T-cell (primary cell): Measurements from ENCODE around the gene OOSP4B. TPM values are rescaled to one million over a fixed set of nuclear protein-coding genes. Genes with fewer than 3 reads are reported as not detected.
"Not testable (repeated sequence)": the region's sequence is repeated elsewhere in the genome, so short reads cannot be mapped to it uniquely, and the experiment has no call there.

Experiments
- ATAC-seq, 4 experiments: fragments of 200-7000 bp in 3 of 4; fragments of 150-1000 bp in 1 of 4; cut with Tn5 transposase; replicated peaks in 1 of 4; 1 replicate in 3 of 4; 2 replicates in 1 of 4; pipeline ENCODE4 v1.10.0; 2021; ENCODE audit warnings: moderate library complexity in 3 of 4, mild to moderate bottlenecking in 2 of 4, moderate number of reproducible peaks in 1 of 4
- CTCF ChIA-PET, 2 donors: fragments of 300-600 bp; sonication (Branson Sonifier 250); formaldehyde crosslinking; loops; one replicate each; lab custom pipeline; 2022; ENCODE audit warnings: antibody characterized with exemption in 2 of 2; lab: Charles Lee
- POLR2A ChIA-PET, 2 donors: fragments of 300-600 bp; sonication (Branson Sonifier 250); formaldehyde crosslinking; loops; one replicate each; lab custom pipeline; 2022; ENCODE audit warnings: antibody characterized with exemption in 2 of 2; lab: Charles Lee
- DNase-seq, 35 experiments: peaks; one replicate each; pipeline versions ENCODE4 v3.0.0 to v3.0.0-alpha.2; 2013 to 2023
- H3K27ac ChIP-seq: one replicate; pipeline ENCODE4 v1.5.1; 2013; ENCODE audit warnings: low read length
- H3K27me3 ChIP-seq, 2 experiments: replicated peaks in 1 of 2; 1 replicate in 1 of 2; 2 replicates in 1 of 2; pipeline versions ENCODE4 v1.6.1 to v1.7.0; 2013; ENCODE audit warnings: low read length in 1 of 2, mixed read lengths in 1 of 2; ENCODE audit not compliant: control insufficient read depth in 2 of 2, insufficient read depth in 2 of 2; ENCODE audit errors: extremely low read depth in 1 of 2
- H3K36me3 ChIP-seq, 2 donors: 1 replicate in 1 of 2; 2 replicates in 1 of 2; pipeline versions ENCODE4 v1.6.1 to v1.7.0; 2013; ENCODE audit warnings: low read length in 1 of 2; ENCODE audit not compliant: control insufficient read depth in 2 of 2, insufficient read depth in 1 of 2; ENCODE audit errors: extremely low read depth in 1 of 2
- H3K4me1 ChIP-seq, 2 experiments: 1 replicate in 1 of 2; 2 replicates in 1 of 2; pipeline versions ENCODE4 v1.6.1 to v1.7.0; 2013; ENCODE audit warnings: low read length in 2 of 2, mixed read lengths in 1 of 2; ENCODE audit not compliant: insufficient read depth in 2 of 2, control insufficient read depth in 1 of 2; ENCODE audit errors: extremely low read depth in 1 of 2
- H3K4me3 ChIP-seq, 2 donors: 1 replicate in 1 of 2; 2 replicates in 1 of 2; pipeline versions ENCODE4 v1.5.1 to v1.7.0; 2013; ENCODE audit warnings: mild to moderate bottlenecking in 2 of 2, low read length in 1 of 2, moderate library complexity in 1 of 2; ENCODE audit not compliant: control insufficient read depth in 1 of 2; ENCODE audit errors: extremely low read depth in 1 of 2
- H3K9me3 ChIP-seq: 2 replicates; pipeline ENCODE4 v1.7.0; 2013
- H3K27ac Mint-ChIP-seq, 2 donors: one replicate each; pipeline ENCODE4 v1.8.0; 2020 to 2021; ENCODE audit warnings: mild to moderate bottlenecking in 2 of 2, mixed read lengths in 2 of 2
- H3K27me3 Mint-ChIP-seq, 2 donors: one replicate each; pipeline ENCODE4 v1.8.0; 2021 to 2022; ENCODE audit warnings: mixed read lengths in 2 of 2
- H3K36me3 Mint-ChIP-seq: one replicate; pipeline ENCODE4 v1.8.0; 2021; ENCODE audit warnings: mixed read lengths
- H3K4me1 Mint-ChIP-seq, 3 donors: one replicate each; pipeline ENCODE4 v1.8.0; 2020 to 2022; ENCODE audit warnings: mixed read lengths in 3 of 3, mild to moderate bottlenecking in 1 of 3
- H3K4me3 Mint-ChIP-seq, 3 donors: one replicate each; pipeline ENCODE4 v1.8.0; 2020 to 2022; ENCODE audit warnings: mild to moderate bottlenecking in 3 of 3, mixed read lengths in 3 of 3, moderate library complexity in 3 of 3
- H3K9me3 Mint-ChIP-seq, 3 donors: one replicate each; pipeline ENCODE4 v1.8.0; 2020 to 2022; ENCODE audit warnings: mixed read lengths in 3 of 3
- WGBS: methylation state at CpG from one replicate; pipeline ENCODE4 v1.1.5; 2013; ENCODE audit warnings: missing lambda C conversion rate; ENCODE audit not compliant: insufficient coverage; 5-methylcytosine and 5-hydroxymethylcytosine counted together
- total RNA-seq, 35 experiments: library from RNA in 6 of 35; stranded (reverse) in 6 of 35; fragments of 120-200 nt in 1 of 35; gene quantifications; one replicate each; pipeline versions ENCODE4 v1.2.1 to v1.2.4 and lab custom pipeline; 2013 to 2026

Gene OOSP4B
- total RNA-seq, 5 donors from 2014 or later (not counting 1 experiment from before 2014, with no cell fraction given): not detected

- Histone ChIP-seq H3K9me3 (no peaks in the 10 kb centered on the region), H3K4me1 (no peaks in the 10 kb centered on the region), H3K36me3 (no peaks in the 10 kb centered on the region), H3K4me3 (no peak overlapping the region), H3K27ac (no peak overlapping the region), H3K27me3 (peaks cover 0 to 2% of the 10 kb centered on the region in 2 experiments)
- CTCF ChIA-PET: no interaction called here
- DNase-seq: no peak
- POLR2A ChIA-PET: no interaction called here
- H3K27ac Mint-ChIP-seq: no peak overlapping the region
- H3K4me3 Mint-ChIP-seq: no peak overlapping the region
- no CpG with 5 or more reads among the region's 2 CpGs for WGBS
- no peaks in the 10 kb centered on the region for H3K4me1 Mint-ChIP-seq
- peaks cover 9 to 29% of the 10 kb centered on the region in 2 donors for H3K27me3 Mint-ChIP-seq
- H3K9me3 Mint-ChIP-seq: no peaks in the 10 kb centered on the region
- ATAC-seq: no peak
- H3K36me3 Mint-ChIP-seq: no peaks in the 10 kb centered on the region
These were observed 13.3 kb upstream of the OOSP4B start for GRCh38 chr11:60003729-60004128.

- Histone ChIP-seq H3K27me3 (peaks cover 0 to 2% of the 10 kb centered on the region in 2 experiments), H3K9me3 (no peaks in the 10 kb centered on the region), H3K36me3 (no peaks in the 10 kb centered on the region), H3K27ac (no peak overlapping the region), H3K4me3 (no peak overlapping the region), H3K4me1 (no peaks in the 10 kb centered on the region)
- no peaks in the 10 kb centered on the region for H3K9me3 Mint-ChIP-seq
- no peak for ATAC-seq
- H3K27me3 Mint-ChIP-seq: peaks cover 11 to 28% of the 10 kb centered on the region in 2 donors
- no CpG with 5 or more reads among the region's 1 CpG for WGBS
- no peak for DNase-seq
- H3K4me3 Mint-ChIP-seq: no peak overlapping the region
- ChIA-PET POLR2A (no interaction called here), CTCF (no interaction called here)
- no peaks in the 10 kb centered on the region for H3K36me3 Mint-ChIP-seq
- H3K27ac Mint-ChIP-seq: no peak overlapping the region
- no peaks in the 10 kb centered on the region for H3K4me1 Mint-ChIP-seq
These were observed 11.6 kb upstream of the OOSP4B start for GRCh38 chr11:60005360-60005759.

GRCh38 chr11:60018058-60018457, 1.1 kb downstream of the OOSP4B start:
- ChIA-PET CTCF (no interaction called here), POLR2A (no interaction called here)
- WGBS: no CpG with 5 or more reads among the region's 8 CpGs
- Histone ChIP-seq H3K36me3 (no peaks in the 10 kb centered on the region), H3K4me1 (no peaks in the 10 kb centered on the region), H3K27ac (no peak overlapping the region), H3K27me3 (no peaks in the 10 kb centered on the region), H3K4me3 (no peak overlapping the region), H3K9me3 (no peaks in the 10 kb centered on the region)
- Mint-ChIP-seq H3K27me3 (peaks cover 8 to 18% of the 10 kb centered on the region in 2 donors), H3K9me3 (no peaks in the 10 kb centered on the region), H3K27ac (no peak overlapping the region), H3K36me3 (no peaks in the 10 kb centered on the region), H3K4me1 (no peaks in the 10 kb centered on the region), H3K4me3 (no peak overlapping the region)
- DNase-seq (no peak), ATAC-seq (no peak)

GRCh38 chr11:60020376-60020775, 3.4 kb downstream of the OOSP4B start:
- H3K4me1 ChIP-seq, CTCF ChIA-PET, H3K4me3 ChIP-seq, DNase-seq, H3K27ac ChIP-seq, H3K36me3 ChIP-seq, H3K9me3 Mint-ChIP-seq, H3K36me3 Mint-ChIP-seq, H3K27me3 ChIP-seq, POLR2A ChIA-PET, ATAC-seq, H3K9me3 ChIP-seq, H3K27ac Mint-ChIP-seq, H3K4me1 Mint-ChIP-seq, H3K4me3 Mint-ChIP-seq: not testable (repeated sequence)
- H3K27me3 Mint-ChIP-seq: peaks cover 8 to 15% of the 10 kb centered on the region in 2 donors
- whole genome bisulfite sequencing: 99% methylated on average over 18 of the region's 27 CpGs

GRCh38 chr11:60029015-60029632, 12.1 kb downstream of the OOSP4B start:
- H3K27me3 ChIP-seq: no peaks in the 10 kb centered on the region
- Mint-ChIP-seq H3K4me3 (no peak overlapping the region), H3K36me3 (no peaks in the 10 kb centered on the region), H3K27ac (no peak overlapping the region), H3K4me1 (no peaks in the 10 kb centered on the region), H3K9me3 (peaks cover 0 to 4% (median 0%) of the 10 kb centered on the region in 3 donors), H3K27me3 (peaks cover 3 to 11% of the 10 kb centered on the region in 2 donors)
- H3K27ac ChIP-seq: no peak overlapping the region
- no CpG with 5 or more reads among the region's 3 CpGs for WGBS
- no peak for ATAC-seq
- no peak overlapping the region for H3K4me3 ChIP-seq
- no peaks in the 10 kb centered on the region for H3K36me3 ChIP-seq
- ChIA-PET POLR2A (no interaction called here), CTCF (no interaction called here)
- H3K4me1 ChIP-seq: no peaks in the 10 kb centered on the region
- no peaks in the 10 kb centered on the region for H3K9me3 ChIP-seq
- DNase-seq: no peak

- Mint-ChIP-seq H3K4me3 (no peak within 1 kb of the TSS), H3K36me3 (no peaks in the 10 kb centered on the region), H3K4me1 (no peaks in the 10 kb centered on the region), H3K27me3 (peaks cover 2 to 7% of the 10 kb centered on the region in 2 donors), H3K9me3 (no peaks in the 10 kb centered on the region), H3K27ac (no peak within 1 kb of the TSS)
- ATAC-seq: no peak
- Histone ChIP-seq H3K4me1 (no peaks in the 10 kb centered on the region), H3K36me3 (no peaks in the 10 kb centered on the region), H3K27ac (no peak within 1 kb of the TSS), H3K9me3 (no peaks in the 10 kb centered on the region), H3K4me3 (no peak within 1 kb of the TSS), H3K27me3 (no peaks in the 10 kb centered on the region)
- 81% methylated on average over 6 of the region's 8 CpGs for WGBS
- ChIA-PET CTCF (interaction anchor here in 1 of 2 donors (0.6 kb wide), 1 partner anchor 56 kb away, joined by 3 read pairs; no protein-coding TSS in a partner anchor), POLR2A (no interaction called here)
- no peak for DNase-seq
These were observed 23.1 kb downstream of the OOSP4B start, which contains the start of gene OOSP2 for GRCh38 chr11:60040109-60040508. Gene OOSP2, plus strand, starts transcription at chr11:60040409. Its CDS starts 51 bp downstream, at chr11:60040460.
